K562 (cell line): Measurements from ENCODE around the gene ZNF346. TPM values are rescaled to one million over a fixed set of nuclear protein-coding genes. Genes with fewer than 3 reads are reported as not detected.

Source experiments
- ATF7 ChIP-seq: fragments of 450-650 bp; IDR thresholded peaks from 2 replicates; pipeline ENCODE4 v1.7.1; 2014; ENCODE audit warnings: mild to moderate bottlenecking, moderate library complexity
- BDP1 ChIP-seq: IDR thresholded peaks from 3 replicates; pipeline ENCODE4 v1.6.1; 2011; ENCODE audit not compliant: insufficient read length, insufficient read depth
- BRCA1 ChIP-seq, 2 experiments: fragments of 450-650 bp in 1 of 2; sonication (generic) in 1 of 2; formaldehyde crosslinking in 1 of 2; IDR thresholded peaks; 2 replicates each; pipeline versions ENCODE4 v1.5.0 to v1.6.1; 2017 to 2020; ENCODE audit warnings: mild to moderate bottlenecking in 1 of 2, missing genetic modification reagents in 1 of 2
- CHCHD3 ChIP-seq: fragments of 250-450 bp; sonication (Bioruptor Pico); IDR thresholded peaks from 2 replicates; pipeline ENCODE4 v2.1.2; 2022; ENCODE audit warnings: mild to moderate bottlenecking
- DIDO1 ChIP-seq: fragments of 450-650 bp; IDR thresholded peaks from 2 replicates; pipeline ENCODE4 v1.6.1; 2016; ENCODE audit warnings: low read depth, missing biosample characterization, missing genetic modification characterization
- EGR1 ChIP-seq: fragments of 450-650 bp; conservative IDR thresholded peaks from 2 replicates; pipeline ENCODE4 v1.6.1; 2017; ENCODE audit warnings: mild to moderate bottlenecking
- EP400 ChIP-seq: fragments of 450-650 bp; IDR thresholded peaks from 2 replicates; pipeline ENCODE4 v1.6.1; 2017; ENCODE audit warnings: antibody characterized with exemption, mild to moderate bottlenecking, moderate library complexity
- GTF2E2 ChIP-seq: fragments of 200-800 bp; sonication (Bioruptor generic); IDR thresholded peaks from 2 replicates; pipeline ENCODE4 v1.6.1; 2016; ENCODE audit warnings: missing genetic modification characterization, missing compliant biosample characterization
- HDAC3 ChIP-seq: fragments of 450-650 bp; IDR thresholded peaks from 2 replicates; pipeline ENCODE4 v1.6.1; 2018; ENCODE audit warnings: borderline replicate concordance, mild to moderate bottlenecking, moderate library complexity; ENCODE audit not compliant: partially characterized antibody
- HMGN3 ChIP-seq: IDR thresholded peaks from 2 replicates; pipeline ENCODE4 v1.6.1; 2011; ENCODE audit warnings: borderline replicate concordance, low read depth, mild to moderate bottlenecking, mixed read lengths, low read length; ENCODE audit not compliant: insufficient read length; ENCODE audit errors: extremely low read depth
- MCM2 ChIP-seq: fragments of 450-650 bp; IDR thresholded peaks from 2 replicates; pipeline ENCODE4 v1.6.1; 2017; ENCODE audit warnings: low read depth, mild to moderate bottlenecking
- MCM3 ChIP-seq: fragments of 450-650 bp; IDR thresholded peaks from 2 replicates; pipeline ENCODE4 v1.6.1; 2016
- MLLT1 ChIP-seq, 2 experiments: fragments of 450-650 bp; IDR thresholded peaks; 2 replicates each; pipeline ENCODE4 v1.6.1; 2016
- NFIC ChIP-seq: fragments of 450-650 bp; IDR thresholded peaks from 2 replicates; pipeline ENCODE4 v1.6.1; 2017; ENCODE audit warnings: mild to moderate bottlenecking, inconsistent platforms
- RERE ChIP-seq: sonication (generic); formaldehyde crosslinking; IDR thresholded peaks from 2 replicates; pipeline ENCODE4 v1.8.0; 2023; ENCODE audit warnings: missing genetic modification reagents, mild to moderate bottlenecking, borderline replicate concordance
- STAT6 ChIP-seq: sonication (generic); formaldehyde crosslinking; IDR thresholded peaks from 2 replicates; pipeline ENCODE4 v1.8.1; 2023; ENCODE audit warnings: mild to moderate bottlenecking, missing genetic modification reagents
- TAL1 ChIP-seq: fragments of 450-650 bp; IDR thresholded peaks from 2 replicates; pipeline ENCODE4 v1.6.1; 2016; ENCODE audit warnings: mild to moderate bottlenecking
- TCF3 ChIP-seq: sonication (generic); formaldehyde crosslinking; IDR thresholded peaks from 2 replicates; pipeline ENCODE4 v1.4.0; 2020; ENCODE audit warnings: mild to moderate bottlenecking, missing genetic modification reagents
- TEAD1 ChIP-seq, 2 experiments: fragments of 450-650 bp in 1 of 2; sonication (generic) in 1 of 2; formaldehyde crosslinking; IDR thresholded peaks; 2 replicates each; pipeline versions ENCODE4 v1.4.0 to v1.8.0; 2020 to 2022; ENCODE audit warnings: mild to moderate bottlenecking in 2 of 2, missing genetic modification reagents in 1 of 2
- ZNF445 ChIP-seq: fragments of 250-450 bp; sonication (Bioruptor Pico); IDR thresholded peaks from 2 replicates; pipeline ENCODE4 v1.4.0; 2020; ENCODE audit warnings: low read depth, mild to moderate bottlenecking, moderate library complexity
- polyA plus RNA-seq, 8 experiments: library from polyadenylated mRNA; depleted of rRNA in 4 of 8; stranded (reverse) in 5 of 8; unstranded in 3 of 8; fragments of >200 nt; fragmentation: Nextera tagmentation in 2 of 8; fragmentation: Illumina TruSeq in 1 of 8; extraction: Ambion mirVana in 2 of 8; extraction: Trizol in 1 of 8; gene quantifications; 2 replicates each; pipeline versions ENCODE4 v1.2.1 to v1.2.3, GENCODE V29; 2011 to 2014; ENCODE audit warnings: inconsistent platforms in 1 of 8, missing spikeins in 1 of 8
- total RNA-seq, 7 experiments: library from RNA; depleted of rRNA in 6 of 7; stranded (reverse); fragments of >200 nt in 6 of 7; fragmentation: Illumina TruSeq in 2 of 7; extraction: Trizol in 2 of 7; gene quantifications; 2 replicates each; pipeline versions ENCODE4 v1.2.1 to v1.2.3, GENCODE V29; 2011 to 2021; ENCODE audit warnings: low replicate concordance in 1 of 7

The ZNF346 gene
- total and polyA plus RNA-seq, 9 of the 15 experiments (the other 6 are each of a cell fraction or from before 2014, with no cell fraction given), result 5.0 to 25.1 (median 20.1) TPM

- TF ChIP-seq TAL1 (no peak), NFIC (peak; percentile 95), ZNF445 (CRISPR knock-in tag) (no peak), MCM2 (no peak), CHCHD3 (CRISPR knock-in tag) (no peak), BRCA1 (IDR thresholded peaks at IDR 0.05) (no peak), BRCA1 (CRISPR knock-in tag; IDR thresholded peaks at IDR 0.05) (no peak), STAT6 (no peak), EGR1 (peak; percentile 95), GTF2E2 (tag) (no peak), DIDO1 (no peak), EP400 (peak; percentile 85; the same call in 1 of the 2 replicates), HDAC3 (no peak), RERE (CRISPR knock-in tag) (no peak), MCM3 (no peak), TCF3 (no peak), TEAD1 (CRISPR knock-in tag; IDR thresholded peaks at IDR 0.05) (peak in 1 of 2 experiments; percentile 86; a peak in 1 of 4 replicates), HMGN3 (peak; percentile 52), ATF7 (peak; percentile 65), MLLT1 (IDR thresholded peaks at IDR 0.05) (no peak), BDP1 (no peak)
These were observed 64.3 kb downstream of the ZNF346 start, which contains the start of gene FGFR4 (continued) for GRCh38 chr5:177086654-177087397.
